ENCODE results near the gene GGCT.
A peak's percentile ranks its signal among the peaks of the same experiment; 100 is the strongest.

Gene GGCT

DNA sequence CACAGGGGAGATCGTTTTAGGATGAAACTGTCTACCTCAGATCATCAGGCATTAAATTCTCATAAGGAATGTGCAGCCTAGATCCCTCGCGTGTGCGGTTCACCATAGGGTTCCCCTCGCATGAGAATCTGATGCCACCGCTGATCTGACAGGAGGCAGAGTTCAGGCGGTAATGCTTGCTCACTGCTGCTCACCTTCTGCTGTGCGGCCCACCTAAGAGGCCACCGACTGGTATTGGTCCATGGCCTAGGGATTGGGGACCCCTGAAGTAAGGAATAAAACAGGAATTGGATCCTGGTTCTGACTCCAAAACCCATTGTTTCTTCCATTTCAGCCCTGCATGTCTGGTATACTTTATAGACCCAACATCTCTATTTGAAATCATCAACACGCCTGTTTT lies 30.1 kb downstream of the GGCT start:
- H3K27ac Mint-ChIP-seq: peak overlapping the region in 2 of 3 experiments; percentile 16 to 70
- H3K9me3 Mint-ChIP-seq: no peaks in the 10 kb centered on the region
- TF ChIP-seq, protein P1, sequence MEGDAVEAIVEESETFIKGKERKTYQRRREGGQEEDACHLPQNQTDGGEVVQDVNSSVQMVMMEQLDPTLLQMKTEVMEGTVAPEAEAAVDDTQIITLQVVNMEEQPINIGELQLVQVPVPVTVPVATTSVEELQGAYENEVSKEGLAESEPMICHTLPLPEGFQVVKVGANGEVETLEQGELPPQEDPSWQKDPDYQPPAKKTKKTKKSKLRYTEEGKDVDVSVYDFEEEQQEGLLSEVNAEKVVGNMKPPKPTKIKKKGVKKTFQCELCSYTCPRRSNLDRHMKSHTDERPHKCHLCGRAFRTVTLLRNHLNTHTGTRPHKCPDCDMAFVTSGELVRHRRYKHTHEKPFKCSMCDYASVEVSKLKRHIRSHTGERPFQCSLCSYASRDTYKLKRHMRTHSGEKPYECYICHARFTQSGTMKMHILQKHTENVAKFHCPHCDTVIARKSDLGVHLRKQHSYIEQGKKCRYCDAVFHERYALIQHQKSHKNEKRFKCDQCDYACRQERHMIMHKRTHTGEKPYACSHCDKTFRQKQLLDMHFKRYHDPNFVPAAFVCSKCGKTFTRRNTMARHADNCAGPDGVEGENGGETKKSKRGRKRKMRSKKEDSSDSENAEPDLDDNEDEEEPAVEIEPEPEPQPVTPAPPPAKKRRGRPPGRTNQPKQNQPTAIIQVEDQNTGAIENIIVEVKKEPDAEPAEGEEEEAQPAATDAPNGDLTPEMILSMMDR (IDR thresholded peaks at IDR 0.05; ENCODE audit: unreplicated experiment in 3 of 3): no peak
- H3K36me3 Mint-ChIP-seq (ENCODE audit: low read depth): no peaks in the 10 kb centered on the region
- H3K4me1 Mint-ChIP-seq: peaks cover 66% of the 10 kb centered on the region
- peaks cover 2% of the 10 kb centered on the region for H3K27me3 Mint-ChIP-seq (ENCODE audit: low read depth)
- H3K4me3 Mint-ChIP-seq: peak overlapping the region in 1 of 3 experiments; percentile 40

DNA sequence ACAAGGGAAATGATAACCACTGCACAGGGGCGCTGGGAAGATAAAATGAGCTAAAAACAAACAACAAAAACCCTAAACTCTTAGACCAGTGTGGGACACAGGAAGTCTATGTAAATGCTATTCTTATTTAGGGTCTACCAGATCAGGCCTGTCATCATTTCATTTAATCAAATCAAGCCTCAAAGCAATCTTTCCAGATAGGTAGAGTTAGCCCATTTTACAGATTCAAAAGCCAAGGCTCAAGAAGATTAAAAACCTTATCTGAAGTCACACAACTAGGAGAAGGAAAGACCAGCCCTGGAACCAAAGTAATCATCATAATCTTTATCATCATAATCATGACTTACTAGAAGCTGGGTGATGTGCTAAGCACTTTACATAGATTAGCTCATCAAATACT lies 30.7 kb downstream of the GGCT start:
- TF ChIP-seq, protein P1 (IDR thresholded peaks at IDR 0.05; ENCODE audit: unreplicated experiment in 3 of 3): no peak
- H3K27me3 Mint-ChIP-seq (ENCODE audit: low read depth): no peaks in the 10 kb centered on the region
- no peak overlapping the region for H3K4me3 Mint-ChIP-seq
- peaks cover 72% of the 10 kb centered on the region for H3K4me1 Mint-ChIP-seq
- H3K36me3 Mint-ChIP-seq (ENCODE audit: low read depth): no peaks in the 10 kb centered on the region
- no peak overlapping the region for H3K27ac Mint-ChIP-seq
- no peaks in the 10 kb centered on the region for H3K9me3 Mint-ChIP-seq

- TF ChIP-seq, protein P1 (IDR thresholded peaks at IDR 0.05; ENCODE audit: unreplicated experiment in 3 of 3): no peak
- no peaks in the 10 kb centered on the region for H3K36me3 Mint-ChIP-seq (ENCODE audit: low read depth)
- H3K9me3 Mint-ChIP-seq: no peaks in the 10 kb centered on the region
- peaks cover 80% of the 10 kb centered on the region for H3K4me1 Mint-ChIP-seq
- H3K27ac Mint-ChIP-seq: peak overlapping the region in 2 of 3 experiments; percentile 51 to 82
- H3K4me3 Mint-ChIP-seq: peak overlapping the region in 1 of 3 experiments; percentile 18
- H3K27me3 Mint-ChIP-seq (ENCODE audit: low read depth): no peaks in the 10 kb centered on the region
These were observed 31.5 kb downstream of the GGCT start for GRCh38 chr7:30472784-30473775.

- Mint-ChIP-seq H3K9me3 (no peaks in the 10 kb centered on the region), H3K27ac (peak overlapping the region in 2 of 3 experiments; percentile 51 to 82), H3K4me1 (peaks cover 84% of the 10 kb centered on the region), H3K4me3 (peak overlapping the region in 1 of 3 experiments; percentile 1), H3K27me3 (ENCODE audit: low read depth) (no peaks in the 10 kb centered on the region), H3K36me3 (ENCODE audit: low read depth) (no peaks in the 10 kb centered on the region)
- TF ChIP-seq, protein P1 (IDR thresholded peaks at IDR 0.05; ENCODE audit: unreplicated experiment in 3 of 3): no peak
These were observed 32.4 kb downstream of the GGCT start for GRCh38 chr7:30472081-30472783.

- peak overlapping the region in 1 of 3 experiments; percentile 21 for H3K4me3 Mint-ChIP-seq
- no peaks in the 10 kb centered on the region for H3K36me3 Mint-ChIP-seq (ENCODE audit: low read depth)
- peak overlapping the region; percentile 46 to 91 (median 82) for H3K27ac Mint-ChIP-seq
- H3K4me1 Mint-ChIP-seq: peaks cover 88% of the 10 kb centered on the region
- no peaks in the 10 kb centered on the region for H3K27me3 Mint-ChIP-seq (ENCODE audit: low read depth)
- TF ChIP-seq, protein P1 (IDR thresholded peaks at IDR 0.05; ENCODE audit: unreplicated experiment in 3 of 3): no peak
- no peaks in the 10 kb centered on the region for H3K9me3 Mint-ChIP-seq
These were observed 33.4 kb downstream of the GGCT start for GRCh38 chr7:30471205-30471604.

All from nephron (organoid).